ENCODE results near the gene TKT. TPM values are rescaled to one million over a fixed set of nuclear protein-coding genes. Genes with fewer than 3 reads are reported as not detected.
A peak's percentile ranks its signal among the peaks of the same experiment; 100 is the strongest.

TKT gene
- total and polyA plus RNA-seq, 2 of the 13 experiments (the other 11 are each of a cell fraction or from before 2014, with no cell fraction given) = 150 to 238 TPM

GRCh38 chr3:53258600-53259426 lies 3.0 kb upstream of the TKT start (continued):
- no peak for TF ChIP-seq AKNA (CRISPR knock-in tag; IDR thresholded peaks at IDR 0.05; ENCODE audit: borderline replicate concordance)
- no peak for TF ChIP-seq SNAPC4 (CRISPR knock-in tag; IDR thresholded peaks at IDR 0.05)
- TF ChIP-seq HOXA3 (CRISPR knock-in tag; IDR thresholded peaks at IDR 0.05) = peak; percentile 35; the same call in 1 of the 2 replicates
- peak; percentile 7; the same call in 1 of the 2 replicates for TF ChIP-seq ZGPAT (CRISPR knock-in tag; IDR thresholded peaks at IDR 0.05)
- no peak for TF ChIP-seq ZMAT5 (CRISPR knock-in tag; IDR thresholded peaks at IDR 0.05; ENCODE audit: borderline replicate concordance, low read depth)
- no peak for TF ChIP-seq RAD51 (IDR thresholded peaks at IDR 0.05; ENCODE audit: borderline replicate concordance)
- no peak for TF ChIP-seq ATF4 (CRISPR knock-in tag; IDR thresholded peaks at IDR 0.05)
- TF ChIP-seq PAX8 (CRISPR knock-in tag; IDR thresholded peaks at IDR 0.05; ENCODE audit: borderline replicate concordance) = no peak
- TF ChIP-seq IRF9 (CRISPR knock-in tag; IDR thresholded peaks at IDR 0.05; ENCODE audit: borderline replicate concordance) = 0 out of 2 replicates have a peak, but pooled peaks have one; percentile 35
- no peak for TF ChIP-seq KDM4B (CRISPR knock-in tag; IDR thresholded peaks at IDR 0.05)
- TF ChIP-seq TAF1 (CRISPR knock-in tag; IDR thresholded peaks at IDR 0.05) = no peak
- TF ChIP-seq DPF2 (CRISPR knock-in tag; IDR thresholded peaks at IDR 0.05; ENCODE audit: borderline replicate concordance, low read depth) = no peak
- 0 out of 2 replicates have a peak, but pooled peaks have one; percentile 48 for TF ChIP-seq REXO4 (CRISPR knock-in tag; IDR thresholded peaks at IDR 0.05; ENCODE audit: borderline replicate concordance)
